ENCODE results near the gene ANXA2. TPM values are rescaled to one million over a fixed set of nuclear protein-coding genes. Genes with fewer than 3 reads are reported as not detected.
A peak's percentile ranks its signal among the peaks of the same experiment; 100 is the strongest.

The ANXA2 gene
- polyA plus RNA-seq, 1 of the 3 experiments (the other 2 are of a cell fraction), result 4,669 TPM

- Histone ChIP-seq H3K27me3 (ENCODE audit: insufficient read depth) (no peaks in the 10 kb centered on the region), H3K36me3 (replicated peaks in 1 of 2; ENCODE audit: control insufficient read depth in 1 of 2, insufficient read depth in 2 of 2, low read length in 1 of 2) (peaks cover under 1 to 10% of the 10 kb centered on the region in 2 experiments), H3K79me2 (ENCODE audit: insufficient read depth) (peaks cover 34% of the 10 kb centered on the region), H3K4me2 (peak overlapping the region; percentile 63; the same call in 1 of the 2 replicates), H3K27ac (ENCODE audit: low read depth in 2 of 2, low read length in 1 of 2) (peak overlapping the region in 1 of 2 experiments; percentile 99; a peak in 2 of 4 replicates), H3K9ac (peak overlapping the region; percentile 43; the same call in 1 of the 2 replicates), H3F3A (replicated peaks; ENCODE audit: insufficient read depth) (peaks cover 38% of the 10 kb centered on the region), H3K4me3 (ENCODE audit: low read depth in 2 of 2, low read length in 1 of 2) (no peak overlapping the region), H3K9me2 (no peaks in the 10 kb centered on the region), H3K9me3 (no peaks in the 10 kb centered on the region), H2AFZ (ENCODE audit: low read depth) (no peak overlapping the region), H3K4me1 (ENCODE audit: control insufficient read depth in 1 of 2, insufficient read depth in 2 of 2, low read depth in 1 of 2, low read length in 1 of 2) (peaks cover 0 to 46% of the 10 kb centered on the region in 2 experiments; a peak in 3 of 4 replicates), H4K20me1 (ENCODE audit: insufficient read depth) (peaks cover 11% of the 10 kb centered on the region)
- POLR2A ChIA-PET, result no interaction called here
- CTCF ChIA-PET, result no interaction called here
- 54% methylated on average over 3 of the region's 3 CpGs for WGBS (ENCODE audit: low lambda C conversion rate)
- TF ChIP-seq EZH2phosphoT487 (IDR thresholded peaks at IDR 0.05; ENCODE audit: borderline replicate concordance, low read depth) (no peak), YY1 (IDR thresholded peaks at IDR 0.05; ENCODE audit: low read depth) (no peak), SMC3 (IDR thresholded peaks at IDR 0.05; ENCODE audit: low read depth, low read length) (no peak), TCF12 (IDR thresholded peaks at IDR 0.05) (no peak), REST (IDR thresholded peaks at IDR 0.05; ENCODE audit: low read depth, low read length) (no peak), FOXJ3 (CRISPR knock-in tag; IDR thresholded peaks at IDR 0.05) (no peak), JUND (IDR thresholded peaks at IDR 0.05) (no peak), ELF1 (IDR thresholded peaks at IDR 0.05) (no peak), RXRA (IDR thresholded peaks at IDR 0.05; ENCODE audit: borderline replicate concordance, low read depth) (no peak), IRF3 (IDR thresholded peaks at IDR 0.05; ENCODE audit: low read depth, low read length) (no peak), POLR2AphosphoS5 (IDR thresholded peaks at IDR 0.05; ENCODE audit: low read depth, low read length) (no peak), TAF1 (IDR thresholded peaks at IDR 0.05; ENCODE audit: borderline replicate concordance, low read depth, low read length) (no peak), GABPA (IDR thresholded peaks at IDR 0.05; ENCODE audit: low read depth) (no peak)
- no peak for DNase-seq
Measured at GRCh38 chr15:60400944-60401343, 3.2 kb upstream of the ANXA2 start.

GRCh38 chr15:60399931-60400330 is 2.1 kb upstream of the ANXA2 start:
- Histone ChIP-seq H3K4me3 (ENCODE audit: low read depth in 2 of 2, low read length in 1 of 2) (no peak overlapping the region), H3K4me1 (ENCODE audit: control insufficient read depth in 1 of 2, insufficient read depth in 2 of 2, low read depth in 1 of 2, low read length in 1 of 2) (peaks cover 0 to 51% of the 10 kb centered on the region in 2 experiments; a peak in 3 of 4 replicates), H3K27me3 (ENCODE audit: insufficient read depth) (no peaks in the 10 kb centered on the region), H3F3A (replicated peaks; ENCODE audit: insufficient read depth) (peaks cover 48% of the 10 kb centered on the region), H3K4me2 (peak overlapping the region; percentile 63), H2AFZ (ENCODE audit: low read depth) (no peak overlapping the region), H4K20me1 (ENCODE audit: insufficient read depth) (peaks cover 21% of the 10 kb centered on the region), H3K79me2 (ENCODE audit: insufficient read depth) (peaks cover 45% of the 10 kb centered on the region), H3K9me3 (no peaks in the 10 kb centered on the region), H3K9ac (peak overlapping the region; percentile 45; the same call in 1 of the 2 replicates), H3K9me2 (no peaks in the 10 kb centered on the region), H3K36me3 (replicated peaks in 1 of 2; ENCODE audit: control insufficient read depth in 1 of 2, insufficient read depth in 2 of 2, low read length in 1 of 2) (peaks cover 11 to 20% of the 10 kb centered on the region in 2 experiments), H3K27ac (ENCODE audit: low read depth in 2 of 2, low read length in 1 of 2) (peak overlapping the region; percentile 62 to 99; a peak in 3 of 4 replicates)
- 16% methylated on average over 1 of the region's 1 CpG for WGBS (ENCODE audit: low lambda C conversion rate)
- CTCF ChIA-PET, result interaction anchor here (0.9 kb wide), 1 partner anchor 11 kb away, joined by 3 read pairs; no protein-coding TSS in a partner anchor
- DNase-seq, result no peak
- POLR2A ChIA-PET, result no interaction called here
- TF ChIP-seq FOXM1 (IDR thresholded peaks at IDR 0.05; ENCODE audit: low read depth) (peak; percentile 69), PBX3 (IDR thresholded peaks at IDR 0.05) (peak; percentile 82), EP300 (IDR thresholded peaks at IDR 0.05; ENCODE audit: borderline replicate concordance in 1 of 2, low read depth in 1 of 2, low read length in 1 of 2) (peak in 1 of 2 experiments; percentile 97; a peak in 2 of 4 replicates), YY1 (IDR thresholded peaks at IDR 0.05; ENCODE audit: low read depth) (no peak), REST (IDR thresholded peaks at IDR 0.05; ENCODE audit: low read depth, low read length) (no peak), CHD2 (IDR thresholded peaks at IDR 0.05; ENCODE audit: low read length, partially characterized antibody) (no peak), POLR2AphosphoS5 (IDR thresholded peaks at IDR 0.05; ENCODE audit: low read depth, low read length) (peak; percentile 51; the same call in 1 of the 2 replicates)
